ENCODE data around the gene WFDC11.
A peak's percentile ranks its signal among the peaks of the same experiment; 100 is the strongest.

WFDC11 gene

GRCh38 chr20:45626540-45626939, 43.5 kb downstream of the WFDC11 start:
- no peak for DNase-seq (ENCODE audit: low read depth in 2 of 2)

GRCh38 chr20:45621593-45621992, 48.4 kb downstream of the WFDC11 start:
- no peak for DNase-seq (ENCODE audit: low read depth in 2 of 2)

- no peak for DNase-seq (ENCODE audit: low read depth in 2 of 2)
Measured at GRCh38 chr20:45617591-45617990, 52.4 kb downstream of the WFDC11 start.

GRCh38 chr20:45612314-45612713, 57.7 kb downstream of the WFDC11 start:
- no peak for DNase-seq (ENCODE audit: low read depth in 2 of 2)

- peak in 1 of 2 donors; percentile 49 for DNase-seq (ENCODE audit: low read depth in 2 of 2)
Measured at GRCh38 chr20:45611054-45611453, 59.0 kb downstream of the WFDC11 start.

- DNase-seq (ENCODE audit: low read depth in 2 of 2) = no peak
Measured at GRCh38 chr20:45607810-45608209, 62.2 kb downstream of the WFDC11 start.

Data from activated CD4-positive, alpha-beta T cell treated with anti-CD3 and anti-CD28 coated beads for 24 hours (primary cell).